CD8-positive, alpha-beta memory T cell (primary cell): ENCODE measurements around the gene ALOX12. TPM values are rescaled to one million over a fixed set of nuclear protein-coding genes. Genes with fewer than 3 reads are reported as not detected.
"Not testable (repeated sequence)": the region's sequence is repeated elsewhere in the genome, so short reads cannot be mapped to it uniquely, and the experiment has no call there.

Source experiments
- CTCF ChIA-PET: fragments of 350-600 bp; sonication (Branson Sonifier 250); formaldehyde crosslinking; loops from one replicate; lab custom pipeline; 2021; ENCODE audit warnings: antibody characterized with exemption; lab: Charles Lee
- POLR2A ChIA-PET: fragments of 350-600 bp; sonication (Branson Sonifier 250); formaldehyde crosslinking; loops from one replicate; lab custom pipeline; 2021; ENCODE audit warnings: antibody characterized with exemption; lab: Charles Lee
- DNase-seq, 5 donors: peaks; one replicate each; pipeline versions ENCODE4 v3.0.0 to v3.0.0-alpha.2; 2020 to 2022; ENCODE audit warnings: mixed read lengths in 1 of 5
- H3K27ac ChIP-seq: one replicate; pipeline ENCODE4 v1.7.0; 2013; ENCODE audit warnings: low read depth, mild to moderate bottlenecking, low read length, moderate library complexity
- H3K27me3 ChIP-seq: 2 replicates; pipeline ENCODE4 v1.7.0; 2013; ENCODE audit warnings: low read length, mild to moderate bottlenecking; ENCODE audit not compliant: insufficient read depth, poor library complexity, severe bottlenecking
- H3K36me3 ChIP-seq: 2 replicates; pipeline ENCODE4 v1.7.0; 2013; ENCODE audit warnings: mild to moderate bottlenecking, low read length, moderate library complexity; ENCODE audit not compliant: insufficient read depth
- H3K4me1 ChIP-seq: 2 replicates; pipeline ENCODE4 v1.7.0; 2013; ENCODE audit warnings: mild to moderate bottlenecking, low read length, moderate library complexity; ENCODE audit not compliant: insufficient read depth
- H3K4me3 ChIP-seq: 2 replicates; pipeline ENCODE4 v1.7.0; 2013; ENCODE audit warnings: mild to moderate bottlenecking, low read length
- H3K9me3 ChIP-seq: 2 replicates; pipeline ENCODE4 v1.7.0; 2013; ENCODE audit warnings: mild to moderate bottlenecking, low read length
- H3K27ac Mint-ChIP-seq, 8 donors: one replicate each; pipeline ENCODE4 v1.8.0; 2020 to 2021; ENCODE audit warnings: mixed read lengths in 8 of 8, mild to moderate bottlenecking in 6 of 8, inconsistent platforms in 3 of 8, moderate library complexity in 3 of 8
- H3K27me3 Mint-ChIP-seq, 2 donors: one replicate each; pipeline ENCODE4 v1.8.0; 2020 to 2021; ENCODE audit warnings: mixed read lengths in 2 of 2, mild to moderate bottlenecking in 1 of 2, moderate library complexity in 1 of 2
- H3K36me3 Mint-ChIP-seq, 3 donors: one replicate each; pipeline ENCODE4 v1.8.0; 2020 to 2021; ENCODE audit warnings: mixed read lengths in 3 of 3, inconsistent platforms in 1 of 3, mild to moderate bottlenecking in 1 of 3
- H3K4me1 Mint-ChIP-seq, 3 donors: one replicate each; pipeline ENCODE4 v1.8.0; 2020 to 2021; ENCODE audit warnings: mixed read lengths in 3 of 3, inconsistent platforms in 1 of 3, mild to moderate bottlenecking in 1 of 3
- H3K4me3 Mint-ChIP-seq, 7 donors: one replicate each; pipeline ENCODE4 v1.8.0; 2020 to 2021; ENCODE audit warnings: mixed read lengths in 7 of 7, mild to moderate bottlenecking in 6 of 7, moderate library complexity in 4 of 7, inconsistent platforms in 2 of 7
- H3K9me3 Mint-ChIP-seq, 5 donors: one replicate each; pipeline ENCODE4 v1.8.0; 2020 to 2022; ENCODE audit warnings: mixed read lengths in 5 of 5, mild to moderate bottlenecking in 3 of 5, moderate library complexity in 2 of 5, inconsistent platforms in 1 of 5
- polyA plus RNA-seq: library from polyadenylated mRNA; unstranded; fragments of 300-500 nt; fragmentation: Illumina TruSeq; gene quantifications from one replicate; pipeline ENCODE4 v1.2.3, GENCODE V29; 2021
- total RNA-seq, 2 experiments: library from RNA; stranded (reverse); gene quantifications; one replicate each; pipeline ENCODE4 v1.2.3, GENCODE V29; 2021

Gene ALOX12, protein sequence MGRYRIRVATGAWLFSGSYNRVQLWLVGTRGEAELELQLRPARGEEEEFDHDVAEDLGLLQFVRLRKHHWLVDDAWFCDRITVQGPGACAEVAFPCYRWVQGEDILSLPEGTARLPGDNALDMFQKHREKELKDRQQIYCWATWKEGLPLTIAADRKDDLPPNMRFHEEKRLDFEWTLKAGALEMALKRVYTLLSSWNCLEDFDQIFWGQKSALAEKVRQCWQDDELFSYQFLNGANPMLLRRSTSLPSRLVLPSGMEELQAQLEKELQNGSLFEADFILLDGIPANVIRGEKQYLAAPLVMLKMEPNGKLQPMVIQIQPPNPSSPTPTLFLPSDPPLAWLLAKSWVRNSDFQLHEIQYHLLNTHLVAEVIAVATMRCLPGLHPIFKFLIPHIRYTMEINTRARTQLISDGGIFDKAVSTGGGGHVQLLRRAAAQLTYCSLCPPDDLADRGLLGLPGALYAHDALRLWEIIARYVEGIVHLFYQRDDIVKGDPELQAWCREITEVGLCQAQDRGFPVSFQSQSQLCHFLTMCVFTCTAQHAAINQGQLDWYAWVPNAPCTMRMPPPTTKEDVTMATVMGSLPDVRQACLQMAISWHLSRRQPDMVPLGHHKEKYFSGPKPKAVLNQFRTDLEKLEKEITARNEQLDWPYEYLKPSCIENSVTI
- total RNA-seq (not detected), polyA plus RNA-seq (0.47 TPM)

DNA sequence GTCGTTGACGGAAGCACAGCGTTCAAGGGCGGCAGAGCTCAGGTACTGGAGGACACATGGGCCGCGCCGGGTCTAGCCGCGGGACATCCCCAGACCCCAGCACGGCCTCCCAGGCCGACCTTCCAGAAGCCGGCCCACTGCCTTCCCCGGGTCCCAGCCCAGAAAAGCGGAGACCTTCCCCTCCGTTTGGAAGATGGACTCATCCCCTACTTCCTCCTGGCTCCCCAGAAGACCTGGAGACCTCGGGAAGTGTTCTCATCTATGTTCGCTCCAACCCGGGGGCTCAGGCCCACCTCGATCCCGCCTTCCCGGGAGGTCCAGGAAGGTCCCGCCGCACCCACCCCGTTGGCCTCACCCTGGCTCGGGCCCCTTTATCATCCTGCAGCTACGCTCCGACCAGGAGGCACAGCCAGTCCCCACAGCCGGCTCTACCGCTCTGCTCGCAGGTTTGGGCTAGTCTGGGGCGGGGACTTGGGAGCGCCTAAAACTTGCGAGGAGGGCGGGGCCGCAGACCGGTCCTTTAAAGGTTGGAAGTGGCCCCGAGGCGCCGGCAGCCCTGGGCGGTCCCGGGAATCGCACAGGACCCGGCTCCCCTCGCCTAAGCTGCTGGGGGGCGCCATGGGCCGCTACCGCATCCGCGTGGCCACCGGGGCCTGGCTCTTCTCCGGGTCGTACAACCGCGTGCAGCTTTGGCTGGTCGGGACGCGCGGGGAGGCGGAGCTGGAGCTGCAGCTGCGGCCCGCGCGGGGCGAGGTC, at the start of gene ALOX12:
TSS of gene ALOX12 (plus strand) at position 550 of the 756 bp plus-strand sequence. CDS start at position 619, 69 bp downstream.
- Mint-ChIP-seq H3K36me3 (peaks cover 0 to 49% (median 14%) of the 10 kb centered on the region in 3 donors), H3K27me3 (no peaks in the 10 kb centered on the region), H3K9me3 (no peaks in the 10 kb centered on the region), H3K4me3 (no peak within 1 kb of the TSS), H3K27ac (peak within 1 kb of the TSS in 2 of 8 donors; percentile 17 to 45), H3K4me1 (peaks cover 0 to 8% (median 0%) of the 10 kb centered on the region in 3 donors)
- H3K27ac ChIP-seq, result no peak within 1 kb of the TSS
- H3K4me3 ChIP-seq, result no peak within 1 kb of the TSS
- CTCF ChIA-PET, result interaction anchor here (1.0 to 1.1 kb wide), 3 partner anchors 8 to 88 kb away, joined by 3 to 6 read pairs (median 4); no protein-coding TSS in a partner anchor
- H3K9me3 ChIP-seq, result no peaks in the 10 kb centered on the region
- DNase-seq, result no peak
- peaks cover 10% of the 10 kb centered on the region for H3K36me3 ChIP-seq
- POLR2A ChIA-PET, result interaction anchor here (0.6 kb wide), 1 partner anchor 114 kb away, joined by 3 read pairs; no protein-coding TSS in a partner anchor
- H3K4me1 ChIP-seq, result no peaks in the 10 kb centered on the region
- H3K27me3 ChIP-seq, result no peaks in the 10 kb centered on the region

DNA sequence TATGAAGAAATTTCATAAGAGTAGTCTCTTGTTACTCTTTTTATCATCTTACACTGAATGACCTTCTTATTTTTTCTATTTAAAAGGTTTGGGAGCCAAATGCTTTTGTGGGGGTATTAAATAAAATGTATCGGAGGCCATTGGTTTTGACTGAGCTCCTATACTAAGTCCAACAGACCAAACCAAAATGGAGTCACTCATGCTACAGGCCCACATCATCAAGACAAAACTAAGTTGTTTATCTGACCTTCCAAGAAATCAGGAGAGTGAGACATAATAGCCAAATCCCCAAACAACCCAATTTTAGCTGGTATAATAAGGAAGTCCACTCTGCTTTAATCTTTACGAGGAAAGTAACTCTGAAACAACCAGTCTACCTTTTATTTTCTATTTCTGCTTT, 48.1 kb upstream of the ALOX12 start:
- Histone ChIP-seq H3K4me3 (no peak overlapping the region), H3K27ac (no peak overlapping the region), H3K4me1 (no peaks in the 10 kb centered on the region), H3K9me3 (no peaks in the 10 kb centered on the region), H3K27me3 (no peaks in the 10 kb centered on the region), H3K36me3 (no peaks in the 10 kb centered on the region)
- POLR2A ChIA-PET, result no interaction called here
- no peak overlapping the region for H3K27ac Mint-ChIP-seq
- no peaks in the 10 kb centered on the region for H3K27me3 Mint-ChIP-seq
- H3K9me3 Mint-ChIP-seq, result peaks cover 0 to 3% (median 2%) of the 10 kb centered on the region in 5 donors
- no peak for DNase-seq
- CTCF ChIA-PET, result interaction anchor here (1.0 kb wide), 1 partner anchor 57 kb away, joined by 3 read pairs; no protein-coding TSS in a partner anchor
- no peaks in the 10 kb centered on the region for H3K4me1 Mint-ChIP-seq
- H3K36me3 Mint-ChIP-seq, result no peaks in the 10 kb centered on the region
- H3K4me3 Mint-ChIP-seq, result no peak overlapping the region

DNA sequence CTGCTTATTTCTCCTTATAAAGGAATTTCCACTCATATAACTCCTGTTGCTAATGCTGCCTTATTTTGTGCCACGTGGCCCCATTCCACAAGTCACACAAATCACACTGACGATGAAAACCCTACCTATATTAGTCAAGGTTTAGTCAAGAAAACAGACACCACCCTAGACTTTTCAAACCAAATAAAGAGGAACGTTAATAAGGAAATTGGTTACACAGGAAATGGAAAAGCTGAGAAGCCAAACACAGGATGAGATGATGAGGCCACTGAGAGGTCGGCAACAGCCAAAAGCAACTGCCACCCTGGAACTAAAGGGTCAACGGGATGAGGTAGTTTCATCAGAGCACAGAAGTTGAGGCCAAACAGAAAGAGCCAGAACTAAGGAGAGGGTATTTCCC, 47.3 kb upstream of the ALOX12 start:
- no peaks in the 10 kb centered on the region for H3K4me1 Mint-ChIP-seq
- no peak overlapping the region for H3K27ac Mint-ChIP-seq
- peaks cover 0 to 3% (median 0%) of the 10 kb centered on the region in 5 donors for H3K9me3 Mint-ChIP-seq
- H3K27me3 ChIP-seq, result no peaks in the 10 kb centered on the region
- ChIA-PET CTCF (no interaction called here), POLR2A (no interaction called here)
- no peaks in the 10 kb centered on the region for H3K9me3 ChIP-seq
- H3K36me3 ChIP-seq, result no peaks in the 10 kb centered on the region
- DNase-seq, result no peak
- H3K27me3 Mint-ChIP-seq, result no peaks in the 10 kb centered on the region
- no peak overlapping the region for H3K27ac ChIP-seq
- no peaks in the 10 kb centered on the region for H3K4me1 ChIP-seq
- no peak overlapping the region for H3K4me3 Mint-ChIP-seq
- no peaks in the 10 kb centered on the region for H3K36me3 Mint-ChIP-seq
- H3K4me3 ChIP-seq, result no peak overlapping the region

DNA sequence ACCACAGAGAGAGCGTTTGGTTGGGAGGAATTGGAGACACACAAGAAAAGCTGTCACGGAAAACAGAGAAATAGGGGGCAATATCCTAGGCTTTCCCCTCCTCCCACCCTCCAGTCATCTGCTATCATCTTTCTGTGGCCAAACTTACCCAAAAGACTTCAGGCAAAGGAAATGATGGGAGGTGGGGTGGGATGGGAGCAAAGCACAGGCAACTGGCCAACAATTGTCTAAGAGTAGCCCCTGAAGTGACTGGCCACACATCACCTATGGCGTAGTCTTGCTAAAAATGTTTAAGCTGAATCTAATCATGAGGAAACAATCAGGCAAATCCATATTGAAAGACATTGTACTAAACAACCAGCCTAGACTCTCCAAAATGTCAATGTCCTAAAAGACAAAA, 46.9 kb upstream of the ALOX12 start:
- Mint-ChIP-seq H3K36me3 (no peaks in the 10 kb centered on the region), H3K4me1 (no peaks in the 10 kb centered on the region), H3K27me3 (no peaks in the 10 kb centered on the region), H3K4me3 (no peak overlapping the region), H3K27ac (no peak overlapping the region), H3K9me3 (peaks cover 0 to 3% (median 0%) of the 10 kb centered on the region in 5 donors)
- Histone ChIP-seq H3K4me1 (no peaks in the 10 kb centered on the region), H3K9me3 (no peaks in the 10 kb centered on the region), H3K27ac (no peak overlapping the region), H3K27me3 (no peaks in the 10 kb centered on the region), H3K4me3 (no peak overlapping the region), H3K36me3 (no peaks in the 10 kb centered on the region)
- DNase-seq, result no peak
- POLR2A ChIA-PET, result no interaction called here
- CTCF ChIA-PET, result no interaction called here

DNA sequence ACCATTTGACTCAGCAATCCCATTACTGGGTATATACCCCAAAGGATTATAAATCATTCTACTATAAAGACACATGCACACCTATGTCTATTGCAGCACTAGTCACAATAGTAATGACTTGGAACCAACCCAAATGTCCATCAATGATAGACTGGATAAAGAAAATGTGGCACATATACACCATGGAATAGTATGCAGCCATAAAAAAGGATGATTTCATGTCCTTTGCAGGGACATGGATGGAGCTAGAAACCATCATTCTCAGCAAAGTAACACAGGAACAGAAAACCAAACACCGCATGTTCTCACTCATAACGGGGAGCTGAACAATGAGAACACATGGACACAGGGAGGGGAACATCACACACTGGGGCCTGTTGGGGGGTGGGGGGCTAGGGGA, 44.9 kb upstream of the ALOX12 start:
- H3K4me3 Mint-ChIP-seq, H3K4me1 ChIP-seq, H3K27me3 Mint-ChIP-seq, H3K4me1 Mint-ChIP-seq, H3K27ac ChIP-seq, POLR2A ChIA-PET, H3K9me3 Mint-ChIP-seq, H3K9me3 ChIP-seq, H3K36me3 ChIP-seq, DNase-seq, CTCF ChIA-PET, H3K4me3 ChIP-seq, H3K27ac Mint-ChIP-seq, H3K27me3 ChIP-seq, H3K36me3 Mint-ChIP-seq: not testable (repeated sequence)

DNA sequence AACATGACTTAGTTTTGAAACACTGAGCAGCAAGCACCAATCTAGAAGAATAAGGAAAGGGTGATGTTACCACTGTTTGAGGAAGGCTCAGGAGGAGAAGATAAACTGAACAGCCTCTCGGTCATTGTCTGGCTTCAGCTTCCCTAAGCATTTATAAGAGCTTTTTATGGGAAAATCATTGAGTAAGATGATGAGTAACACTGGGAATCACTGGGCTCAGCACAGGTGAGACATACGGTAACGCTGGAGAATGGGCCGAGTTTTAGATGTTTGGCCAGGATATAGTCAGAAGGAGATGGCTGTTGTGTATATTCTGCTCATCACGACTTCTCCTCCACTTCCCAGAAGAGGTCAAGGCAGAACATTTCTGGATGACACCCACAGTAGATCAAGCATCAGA, 42.2 kb upstream of the ALOX12 start:
- Histone ChIP-seq H3K27me3 (no peaks in the 10 kb centered on the region), H3K4me3 (no peak overlapping the region), H3K36me3 (no peaks in the 10 kb centered on the region), H3K9me3 (no peaks in the 10 kb centered on the region), H3K27ac (no peak overlapping the region), H3K4me1 (no peaks in the 10 kb centered on the region)
- Mint-ChIP-seq H3K9me3 (peaks cover 0 to 3% (median 0%) of the 10 kb centered on the region in 5 donors), H3K4me1 (no peaks in the 10 kb centered on the region), H3K4me3 (no peak overlapping the region), H3K36me3 (no peaks in the 10 kb centered on the region), H3K27me3 (no peaks in the 10 kb centered on the region), H3K27ac (no peak overlapping the region)
- ChIA-PET CTCF (no interaction called here), POLR2A (no interaction called here)
- DNase-seq, result no peak

DNA sequence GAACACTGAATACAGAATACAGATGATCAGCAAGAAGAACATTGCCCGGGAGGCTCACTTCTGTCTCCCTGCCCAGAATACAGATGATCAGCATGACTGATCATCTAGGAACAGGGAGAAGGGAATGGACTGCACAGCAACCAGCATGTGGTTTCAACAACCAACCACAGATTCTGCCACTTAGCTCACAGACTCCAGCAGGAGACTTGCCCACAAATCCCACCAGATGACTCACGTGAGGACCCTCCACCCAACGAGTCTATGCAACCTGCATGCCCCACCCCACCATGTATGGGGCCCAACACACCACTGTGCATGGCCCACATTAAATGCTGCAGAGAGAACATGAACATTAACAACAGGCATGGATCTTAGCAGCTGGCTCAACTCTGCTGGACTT, 36.1 kb upstream of the ALOX12 start:
- no peaks in the 10 kb centered on the region for H3K36me3 ChIP-seq
- Mint-ChIP-seq H3K36me3 (no peaks in the 10 kb centered on the region), H3K4me1 (no peaks in the 10 kb centered on the region), H3K27me3 (peaks cover 5 to 8% of the 10 kb centered on the region in 2 donors), H3K27ac (no peak overlapping the region), H3K4me3 (no peak overlapping the region), H3K9me3 (no peaks in the 10 kb centered on the region)
- H3K4me3 ChIP-seq, result no peak overlapping the region
- ChIA-PET POLR2A (no interaction called here), CTCF (no interaction called here)
- H3K27me3 ChIP-seq, result no peaks in the 10 kb centered on the region
- no peaks in the 10 kb centered on the region for H3K9me3 ChIP-seq
- DNase-seq, result no peak
- H3K4me1 ChIP-seq, result no peaks in the 10 kb centered on the region
- no peak overlapping the region for H3K27ac ChIP-seq

DNA sequence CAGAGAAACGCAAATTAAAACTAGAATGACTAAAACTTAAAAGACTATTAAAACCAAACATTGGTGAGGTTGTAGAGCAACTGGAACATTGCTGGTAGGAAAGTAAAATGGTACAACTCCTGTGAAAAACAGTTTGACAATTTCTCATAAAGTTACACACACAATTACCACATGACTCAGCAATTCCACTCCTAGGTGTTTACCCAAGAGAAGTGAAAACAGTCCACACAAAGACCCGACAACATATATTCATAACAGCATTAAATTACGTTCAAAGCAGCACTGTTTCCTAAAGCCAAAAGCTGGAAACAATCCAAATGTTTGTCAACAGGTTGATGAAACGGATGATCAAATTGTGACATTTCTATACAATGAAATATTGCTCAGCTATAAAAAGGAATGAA, 26.5 kb upstream of the ALOX12 start:
- H3K4me3 Mint-ChIP-seq, result no peak overlapping the region
- no peaks in the 10 kb centered on the region for H3K9me3 Mint-ChIP-seq
- no peaks in the 10 kb centered on the region for H3K36me3 ChIP-seq
- no peaks in the 10 kb centered on the region for H3K27me3 ChIP-seq
- no peak overlapping the region for H3K4me3 ChIP-seq
- no peak overlapping the region for H3K27ac Mint-ChIP-seq
- H3K27ac ChIP-seq, result no peak overlapping the region
- peaks cover 0 to 1% (median 0%) of the 10 kb centered on the region in 3 donors for H3K36me3 Mint-ChIP-seq
- DNase-seq, result no peak
- POLR2A ChIA-PET, result no interaction called here
- CTCF ChIA-PET, result no interaction called here
- no peaks in the 10 kb centered on the region for H3K4me1 ChIP-seq
- H3K27me3 Mint-ChIP-seq, result peaks cover 0 to 3% of the 10 kb centered on the region in 2 donors
- H3K4me1 Mint-ChIP-seq, result no peaks in the 10 kb centered on the region
- no peaks in the 10 kb centered on the region for H3K9me3 ChIP-seq
